ENCODE data around the gene TMEM52B. TPM values are rescaled to one million over a fixed set of nuclear protein-coding genes. Genes with fewer than 3 reads are reported as not detected.

Gene TMEM52B
- total RNA-seq, 2 donors from 2014 or later = 0.26 TPM; not detected in 1

GRCh38 chr12:10241290-10241689 is 62.5 kb downstream of the TMEM52B start:
- Histone ChIP-seq H3K9me3 (peaks cover 0 to under 1% (median 0%) of the 10 kb centered on the region in 3 donors), H3K36me3 (replicated peaks in 1 of 2; ENCODE audit: insufficient read depth in 1 of 2, low read depth in 2 of 2) (no peaks in the 10 kb centered on the region), H3K27me3 (no peaks in the 10 kb centered on the region), H3K27ac (no peak overlapping the region), H3K4me1 (no peaks in the 10 kb centered on the region), H3K4me3 (no peak overlapping the region)
- DNase-seq (no peak), ATAC-seq (no peak)
- intact Hi-C loops (cut with DNase I) = no loop called here
- 41 to 42% methylated on average over 3 of the region's 3 CpGs for WGBS, 2 donors
- no peak for TF ChIP-seq CTCF (IDR thresholded peaks at IDR 0.05)

Other genes with a start within 250 kb of the TMEM52B start
- not detected for gene CLEC2A, start 246.7 kb upstream of the TMEM52B start, total RNA-seq
- gene CLEC12A, start 207.6 kb upstream of the TMEM52B start, total RNA-seq = under 1 TPM in 1 of 2 donors, not detected in 1; 0.99 TPM
- gene CLEC1B, start 179.9 kb upstream of the TMEM52B start, total RNA-seq = not detected
- gene CLEC12B, start 168.4 kb upstream of the TMEM52B start, total RNA-seq = not detected
- under 1 TPM in 1 of 2 donors, not detected in 1; 0.26 TPM for gene CLEC9A, start 148.3 kb upstream of the TMEM52B start, total RNA-seq
- gene CLEC1A, start 80.0 kb upstream of the TMEM52B start, total RNA-seq = 1 to 10 TPM; 1.3 to 2.6 TPM
- gene CLEC7A, start 48.8 kb upstream of the TMEM52B start, total RNA-seq = 1 to 10 TPM in 1 of 2 donors, not detected in 1; 5.7 TPM
- 1 to 10 TPM in 1 of 2 donors, under 1 TPM in 1; 0.66 to 5.7 TPM for gene OLR1, start 6.9 kb upstream of the TMEM52B start, total RNA-seq
- 10 to 100 TPM; 51.4 to 86.9 TPM for gene GABARAPL1, start 33.8 kb downstream of the TMEM52B start, total RNA-seq
- gene KLRD1, start 128.8 kb downstream of the TMEM52B start, total RNA-seq = under 1 TPM; under 0.01 to 0.78 TPM
- gene KLRK1, start 211.0 kb downstream of the TMEM52B start, total RNA-seq = 1 to 10 TPM in 1 of 2 donors, not detected in 1; 1.3 TPM
- gene KLRC4, start 230.7 kb downstream of the TMEM52B start, total RNA-seq = not detected
- not detected for gene KLRC3, start 241.6 kb downstream of the TMEM52B start, total RNA-seq